ENCODE data around the gene JCHAIN. TPM values are rescaled to one million over a fixed set of nuclear protein-coding genes. Genes with fewer than 3 reads are reported as not detected.

Gene JCHAIN
- total and polyA plus RNA-seq, 2 of the 13 experiments (the other 11 are each of a cell fraction or from before 2014, with no cell fraction given): not detected

DNA sequence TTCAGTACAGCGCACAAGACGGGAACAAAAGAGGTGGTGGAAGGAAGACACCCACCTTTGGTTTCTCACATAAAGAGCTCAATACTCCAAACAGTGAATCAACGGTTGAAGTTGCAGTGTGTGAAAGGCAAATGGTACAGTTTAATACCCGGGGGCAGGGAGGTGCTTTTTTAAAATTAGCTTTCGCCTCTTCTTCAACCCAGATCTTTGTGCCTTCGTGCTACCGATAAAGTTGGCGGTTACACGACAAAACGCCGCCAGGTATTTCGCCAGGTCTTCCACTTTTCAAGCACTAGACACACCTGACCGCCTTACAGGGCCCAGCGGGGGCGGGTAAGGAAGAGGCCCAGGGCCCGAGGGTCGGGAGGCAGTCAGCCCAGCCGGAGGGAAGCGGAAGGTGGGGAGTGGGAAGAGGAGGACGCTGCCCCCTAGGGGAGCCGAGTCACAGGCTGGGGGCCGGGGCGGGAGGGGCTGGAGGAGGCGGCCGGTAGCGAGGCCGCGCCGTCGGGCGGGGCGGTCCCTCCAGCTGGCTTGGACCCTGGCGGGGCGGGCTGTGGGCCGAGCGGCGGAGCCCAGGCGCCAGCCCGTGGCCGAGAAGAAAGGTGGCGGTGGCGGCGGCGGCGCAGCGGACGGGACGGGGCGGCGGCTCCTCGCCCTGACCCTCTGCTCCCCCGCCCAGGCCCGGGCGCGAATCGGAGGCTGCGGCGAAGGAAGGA lies 38.1 kb upstream of the JCHAIN start (continued):
- no peak for TF ChIP-seq ZNF12 (CRISPR knock-in tag; IDR thresholded peaks at IDR 0.05)
- no peak for TF ChIP-seq ZNF180 (CRISPR knock-in tag; IDR thresholded peaks at IDR 0.05; ENCODE audit: borderline replicate concordance, low read depth)
- TF ChIP-seq KDM2A (CRISPR knock-in tag; IDR thresholded peaks at IDR 0.05; ENCODE audit: borderline replicate concordance, low read depth): no peak; the same call in 1 of the 2 replicates
- no peak for TF ChIP-seq MZF1 (CRISPR knock-in tag; IDR thresholded peaks at IDR 0.05; ENCODE audit: borderline replicate concordance)
- TF ChIP-seq, protein P1, sequence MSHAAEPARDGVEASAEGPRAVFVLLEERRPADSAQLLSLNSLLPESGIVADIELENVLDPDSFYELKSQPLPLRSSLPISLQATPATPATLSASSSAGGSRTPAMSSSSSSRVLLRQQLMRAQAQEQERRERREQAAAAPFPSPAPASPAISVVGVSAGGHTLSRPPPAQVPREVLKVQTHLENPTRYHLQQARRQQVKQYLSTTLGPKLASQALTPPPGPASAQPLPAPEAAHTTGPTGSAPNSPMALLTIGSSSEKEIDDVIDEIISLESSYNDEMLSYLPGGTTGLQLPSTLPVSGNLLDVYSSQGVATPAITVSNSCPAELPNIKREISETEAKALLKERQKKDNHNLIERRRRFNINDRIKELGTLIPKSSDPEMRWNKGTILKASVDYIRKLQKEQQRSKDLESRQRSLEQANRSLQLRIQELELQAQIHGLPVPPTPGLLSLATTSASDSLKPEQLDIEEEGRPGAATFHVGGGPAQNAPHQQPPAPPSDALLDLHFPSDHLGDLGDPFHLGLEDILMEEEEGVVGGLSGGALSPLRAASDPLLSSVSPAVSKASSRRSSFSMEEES (CRISPR knock-in tag; IDR thresholded peaks at IDR 0.05): no peak
- no peak for TF ChIP-seq KLF12 (CRISPR knock-in tag; IDR thresholded peaks at IDR 0.05; ENCODE audit: borderline replicate concordance)
- no peak for TF ChIP-seq NKX3-1 (CRISPR knock-in tag; IDR thresholded peaks at IDR 0.05)
- no peak for TF ChIP-seq ZFYVE20 (CRISPR knock-in tag; IDR thresholded peaks at IDR 0.05; ENCODE audit: borderline replicate concordance, low read depth)
- no peak for TF ChIP-seq NCOA1 (CRISPR knock-in tag; IDR thresholded peaks at IDR 0.05)
- no peak for TF ChIP-seq ZNF703 (CRISPR knock-in tag; IDR thresholded peaks at IDR 0.05; ENCODE audit: borderline replicate concordance)
- TF ChIP-seq, protein P2, sequence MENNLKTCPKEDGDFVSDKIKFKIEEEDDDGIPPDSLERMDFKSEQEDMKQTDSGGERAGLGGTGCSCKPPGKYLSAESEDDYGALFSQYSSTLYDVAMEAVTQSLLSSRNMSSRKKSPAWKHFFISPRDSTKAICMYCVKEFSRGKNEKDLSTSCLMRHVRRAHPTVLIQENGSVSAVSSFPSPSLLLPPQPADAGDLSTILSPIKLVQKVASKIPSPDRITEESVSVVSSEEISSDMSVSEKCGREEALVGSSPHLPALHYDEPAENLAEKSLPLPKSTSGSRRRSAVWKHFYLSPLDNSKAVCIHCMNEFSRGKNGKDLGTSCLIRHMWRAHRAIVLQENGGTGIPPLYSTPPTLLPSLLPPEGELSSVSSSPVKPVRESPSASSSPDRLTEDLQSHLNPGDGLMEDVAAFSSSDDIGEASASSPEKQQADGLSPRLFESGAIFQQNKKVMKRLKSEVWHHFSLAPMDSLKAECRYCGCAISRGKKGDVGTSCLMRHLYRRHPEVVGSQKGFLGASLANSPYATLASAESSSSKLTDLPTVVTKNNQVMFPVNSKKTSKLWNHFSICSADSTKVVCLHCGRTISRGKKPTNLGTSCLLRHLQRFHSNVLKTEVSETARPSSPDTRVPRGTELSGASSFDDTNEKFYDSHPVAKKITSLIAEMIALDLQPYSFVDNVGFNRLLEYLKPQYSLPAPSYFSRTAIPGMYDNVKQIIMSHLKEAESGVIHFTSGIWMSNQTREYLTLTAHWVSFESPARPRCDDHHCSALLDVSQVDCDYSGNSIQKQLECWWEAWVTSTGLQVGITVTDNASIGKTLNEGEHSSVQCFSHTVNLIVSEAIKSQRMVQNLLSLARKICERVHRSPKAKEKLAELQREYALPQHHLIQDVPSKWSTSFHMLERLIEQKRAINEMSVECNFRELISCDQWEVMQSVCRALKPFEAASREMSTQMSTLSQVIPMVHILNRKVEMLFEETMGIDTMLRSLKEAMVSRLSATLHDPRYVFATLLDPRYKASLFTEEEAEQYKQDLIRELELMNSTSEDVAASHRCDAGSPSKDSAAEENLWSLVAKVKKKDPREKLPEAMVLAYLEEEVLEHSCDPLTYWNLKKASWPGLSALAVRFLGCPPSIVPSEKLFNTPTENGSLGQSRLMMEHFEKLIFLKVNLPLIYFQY (CRISPR knock-in tag; IDR thresholded peaks at IDR 0.05; ENCODE audit: borderline replicate concordance): no peak; the same call in 1 of the 2 replicates
- TF ChIP-seq SIX1 (CRISPR knock-in tag; IDR thresholded peaks at IDR 0.05; ENCODE audit: borderline replicate concordance): no peak
- TF ChIP-seq POLR2A (IDR thresholded peaks at IDR 0.05; ENCODE audit: insufficient read depth in 1 of 2, low read depth in 2 of 2, low read length in 2 of 2): peak; percentile 56 to 75; a peak in 3 of 4 replicates
- TF ChIP-seq CBFB (CRISPR knock-in tag; IDR thresholded peaks at IDR 0.05): 0 out of 2 replicates have a peak, but pooled peaks have one; percentile 36
- peak; percentile 37; the same call in 1 of the 2 replicates for TF ChIP-seq YEATS4 (CRISPR knock-in tag; IDR thresholded peaks at IDR 0.05; ENCODE audit: borderline replicate concordance)
- TF ChIP-seq GATAD2A (CRISPR knock-in tag; IDR thresholded peaks at IDR 0.05): 0 out of 2 replicates have a peak, but pooled peaks have one; percentile 29
- TF ChIP-seq, protein P3, sequence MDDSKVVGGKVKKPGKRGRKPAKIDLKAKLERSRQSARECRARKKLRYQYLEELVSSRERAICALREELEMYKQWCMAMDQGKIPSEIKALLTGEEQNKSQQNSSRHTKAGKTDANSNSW (CRISPR knock-in tag; IDR thresholded peaks at IDR 0.05; ENCODE audit: borderline replicate concordance): no peak
- TF ChIP-seq, protein P4, sequence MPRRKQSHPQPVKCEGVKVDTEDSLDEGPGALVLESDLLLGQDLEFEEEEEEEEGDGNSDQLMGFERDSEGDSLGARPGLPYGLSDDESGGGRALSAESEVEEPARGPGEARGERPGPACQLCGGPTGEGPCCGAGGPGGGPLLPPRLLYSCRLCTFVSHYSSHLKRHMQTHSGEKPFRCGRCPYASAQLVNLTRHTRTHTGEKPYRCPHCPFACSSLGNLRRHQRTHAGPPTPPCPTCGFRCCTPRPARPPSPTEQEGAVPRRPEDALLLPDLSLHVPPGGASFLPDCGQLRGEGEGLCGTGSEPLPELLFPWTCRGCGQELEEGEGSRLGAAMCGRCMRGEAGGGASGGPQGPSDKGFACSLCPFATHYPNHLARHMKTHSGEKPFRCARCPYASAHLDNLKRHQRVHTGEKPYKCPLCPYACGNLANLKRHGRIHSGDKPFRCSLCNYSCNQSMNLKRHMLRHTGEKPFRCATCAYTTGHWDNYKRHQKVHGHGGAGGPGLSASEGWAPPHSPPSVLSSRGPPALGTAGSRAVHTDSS (CRISPR knock-in tag; conservative IDR thresholded peaks at IDR 0.05): no peak
- no peak for TF ChIP-seq ZNF10 (CRISPR knock-in tag; IDR thresholded peaks at IDR 0.05; ENCODE audit: borderline replicate concordance, low read depth)
- TF ChIP-seq NFIB (CRISPR knock-in tag; IDR thresholded peaks at IDR 0.05; ENCODE audit: borderline replicate concordance): no peak
- TF ChIP-seq HMGA1 (CRISPR knock-in tag; conservative IDR thresholded peaks at IDR 0.05): no peak
- TF ChIP-seq CCAR2 (optimal IDR thresholded peaks at IDR 0.05; ENCODE audit: low read depth, low read length): no peak
- TF ChIP-seq HNRNPUL1 (IDR thresholded peaks at IDR 0.05; ENCODE audit: low read depth, low read length): no peak
- TF ChIP-seq ZNF256 (CRISPR knock-in tag; conservative IDR thresholded peaks at IDR 0.05): no peak
